ENCODE results near the gene MALAT1.

DNA sequence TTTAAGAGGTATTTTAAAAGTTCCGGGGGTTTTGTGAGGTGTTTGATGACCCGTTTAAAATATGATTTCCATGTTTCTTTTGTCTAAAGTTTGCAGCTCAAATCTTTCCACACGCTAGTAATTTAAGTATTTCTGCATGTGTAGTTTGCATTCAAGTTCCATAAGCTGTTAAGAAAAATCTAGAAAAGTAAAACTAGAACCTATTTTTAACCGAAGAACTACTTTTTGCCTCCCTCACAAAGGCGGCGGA, 193 bp upstream of the MALAT1 start:
- TF ChIP-seq, protein P1, sequence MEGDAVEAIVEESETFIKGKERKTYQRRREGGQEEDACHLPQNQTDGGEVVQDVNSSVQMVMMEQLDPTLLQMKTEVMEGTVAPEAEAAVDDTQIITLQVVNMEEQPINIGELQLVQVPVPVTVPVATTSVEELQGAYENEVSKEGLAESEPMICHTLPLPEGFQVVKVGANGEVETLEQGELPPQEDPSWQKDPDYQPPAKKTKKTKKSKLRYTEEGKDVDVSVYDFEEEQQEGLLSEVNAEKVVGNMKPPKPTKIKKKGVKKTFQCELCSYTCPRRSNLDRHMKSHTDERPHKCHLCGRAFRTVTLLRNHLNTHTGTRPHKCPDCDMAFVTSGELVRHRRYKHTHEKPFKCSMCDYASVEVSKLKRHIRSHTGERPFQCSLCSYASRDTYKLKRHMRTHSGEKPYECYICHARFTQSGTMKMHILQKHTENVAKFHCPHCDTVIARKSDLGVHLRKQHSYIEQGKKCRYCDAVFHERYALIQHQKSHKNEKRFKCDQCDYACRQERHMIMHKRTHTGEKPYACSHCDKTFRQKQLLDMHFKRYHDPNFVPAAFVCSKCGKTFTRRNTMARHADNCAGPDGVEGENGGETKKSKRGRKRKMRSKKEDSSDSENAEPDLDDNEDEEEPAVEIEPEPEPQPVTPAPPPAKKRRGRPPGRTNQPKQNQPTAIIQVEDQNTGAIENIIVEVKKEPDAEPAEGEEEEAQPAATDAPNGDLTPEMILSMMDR (IDR thresholded peaks at IDR 0.05; ENCODE audit: control extremely low read depth in 1 of 3, insufficient read depth in 1 of 3, low read depth in 1 of 3, low read length in 3 of 3), result no peak
- TF ChIP-seq RAD21 (IDR thresholded peaks at IDR 0.05 in 1 of 2, conservative IDR thresholded peaks at IDR 0.05 in 1 of 2; ENCODE audit: low read depth in 2 of 2, low read length in 2 of 2) (no peak), SIN3A (conservative IDR thresholded peaks at IDR 0.05 in 1 of 2, IDR thresholded peaks at IDR 0.05 in 1 of 2; ENCODE audit: low read depth in 1 of 2, low read length in 2 of 2) (no peak)
